H1 (cell line): ENCODE measurements around the gene WASHC3. TPM values are rescaled to one million over a fixed set of nuclear protein-coding genes. Genes with fewer than 3 reads are reported as not detected.

Experiments
- CHD1 ChIP-seq: IDR thresholded peaks from 2 replicates; pipeline ENCODE4 v1.6.1; 2012; ENCODE audit warnings: low read depth, low read length, improper control_type of control experiment
- HDAC6 ChIP-seq: IDR thresholded peaks from one replicate; pipeline ENCODE4 v1.7.1; 2012; ENCODE audit warnings: low read depth, mild to moderate bottlenecking, inconsistent platforms, low read length, moderate library complexity
- NANOG ChIP-seq: IDR thresholded peaks from 2 replicates; pipeline ENCODE4 v1.6.1; 2011; ENCODE audit warnings: low read length, low read depth, mild to moderate bottlenecking, inconsistent platforms; ENCODE audit not compliant: insufficient read depth, poor library complexity, severe bottlenecking
- NRF1 ChIP-seq: IDR thresholded peaks from 2 replicates; pipeline ENCODE4 v1.6.1; 2011; ENCODE audit warnings: mild to moderate bottlenecking, low read depth, low read length, improper control_type of control experiment
- POLR2A ChIP-seq, 2 experiments: IDR thresholded peaks; 1 replicate in 1 of 2; 2 replicates in 1 of 2; pipeline ENCODE4 v1.6.1; 2011; ENCODE audit warnings: low read depth in 2 of 2, low read length in 2 of 2, mild to moderate bottlenecking in 2 of 2; ENCODE audit errors: control extremely low read depth in 1 of 2
- SIX5 ChIP-seq: IDR thresholded peaks from 2 replicates; pipeline ENCODE4 v1.6.1; 2011; ENCODE audit warnings: mild to moderate bottlenecking, low read depth, low read length
- SP2 ChIP-seq: IDR thresholded peaks from 2 replicates; pipeline ENCODE4 v1.6.1; 2012; ENCODE audit warnings: mild to moderate bottlenecking, low read length, inconsistent platforms
- polyA plus RNA-seq, 7 experiments: library from polyadenylated mRNA; depleted of rRNA in 3 of 7; stranded (reverse) in 5 of 7; unstranded in 2 of 7; fragments of >200 nt in 5 of 7; fragments of 200-250 nt in 2 of 7; gene quantifications; 1 replicate in 5 of 7; 2 replicates in 1 of 7; 4 replicates in 1 of 7; pipeline versions ENCODE4 v1.2.1 to v1.2.3, GENCODE V29; 2011 to 2013; ENCODE audit warnings: missing spikeins in 2 of 7, mixed read lengths in 2 of 7
- total RNA-seq: library from RNA; stranded (reverse); fragmentation: NEBNext Ultra II Directional; extraction: Animal tissue kit (Norgen Biotek cat#: 25700); gene quantifications from 2 replicates; pipeline ENCODE4 v1.2.1, GENCODE V29; 2021

WASHC3 gene
- total and polyA plus RNA-seq, 2 of the 8 experiments (the other 6 are each of a cell fraction or from before 2014, with no cell fraction given): 7.4 to 8.3 TPM

GRCh38 chr12:102043928-102044327 is 17.9 kb downstream of the WASHC3 start (continued):
- no peak for TF ChIP-seq POLR2A (IDR thresholded peaks at IDR 0.05; ENCODE audit: control extremely low read depth in 1 of 2, low read depth in 2 of 2, low read length in 2 of 2)
- no peak for TF ChIP-seq NRF1
- TF ChIP-seq CHD1: no peak
- TF ChIP-seq SP2: no peak
- no peak for TF ChIP-seq SIX5
- no peak for TF ChIP-seq HDAC6
- no peak for TF ChIP-seq NANOG
